ENCODE data around the gene KLHL26.

Gene KLHL26

DNA sequence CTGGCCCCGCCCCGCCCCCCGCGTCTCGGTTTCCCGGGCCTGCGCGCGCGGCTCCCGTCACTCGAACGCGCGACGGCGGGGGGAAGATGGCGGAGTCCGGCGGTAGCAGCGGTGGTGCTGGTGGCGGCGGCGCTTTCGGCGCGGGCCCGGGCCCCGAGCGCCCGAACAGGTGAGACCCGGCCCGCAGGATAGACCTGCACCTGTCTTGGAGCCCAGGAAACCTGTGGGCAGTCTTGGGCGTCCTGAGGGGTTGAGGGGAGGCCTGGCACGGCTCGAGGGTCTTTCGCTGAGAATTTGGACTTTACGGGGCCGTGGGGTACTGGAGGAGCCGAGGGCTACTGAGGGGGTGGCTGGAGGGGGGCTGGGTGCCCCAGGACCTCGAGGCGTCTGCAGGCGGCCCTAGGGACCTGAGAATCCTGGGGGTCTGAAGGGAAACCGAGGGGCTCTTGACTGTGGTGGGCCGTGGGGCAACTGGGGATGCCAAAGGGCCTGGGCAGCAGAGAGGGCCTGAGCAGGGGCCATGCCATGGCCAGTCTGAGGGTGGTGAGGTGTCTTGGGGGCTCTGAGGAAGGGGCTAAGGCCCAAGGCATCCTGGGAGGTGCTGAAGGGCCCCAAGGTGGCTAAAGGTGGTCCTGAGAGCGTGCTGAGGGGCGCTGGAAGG, at the start of gene KLHL26:
Gene KLHL26, plus strand, starts transcription at position 60 of the 661 bp plus-strand sequence. Its CDS starts 27 bp downstream, at position 87.
- TF ChIP-seq, protein P1, sequence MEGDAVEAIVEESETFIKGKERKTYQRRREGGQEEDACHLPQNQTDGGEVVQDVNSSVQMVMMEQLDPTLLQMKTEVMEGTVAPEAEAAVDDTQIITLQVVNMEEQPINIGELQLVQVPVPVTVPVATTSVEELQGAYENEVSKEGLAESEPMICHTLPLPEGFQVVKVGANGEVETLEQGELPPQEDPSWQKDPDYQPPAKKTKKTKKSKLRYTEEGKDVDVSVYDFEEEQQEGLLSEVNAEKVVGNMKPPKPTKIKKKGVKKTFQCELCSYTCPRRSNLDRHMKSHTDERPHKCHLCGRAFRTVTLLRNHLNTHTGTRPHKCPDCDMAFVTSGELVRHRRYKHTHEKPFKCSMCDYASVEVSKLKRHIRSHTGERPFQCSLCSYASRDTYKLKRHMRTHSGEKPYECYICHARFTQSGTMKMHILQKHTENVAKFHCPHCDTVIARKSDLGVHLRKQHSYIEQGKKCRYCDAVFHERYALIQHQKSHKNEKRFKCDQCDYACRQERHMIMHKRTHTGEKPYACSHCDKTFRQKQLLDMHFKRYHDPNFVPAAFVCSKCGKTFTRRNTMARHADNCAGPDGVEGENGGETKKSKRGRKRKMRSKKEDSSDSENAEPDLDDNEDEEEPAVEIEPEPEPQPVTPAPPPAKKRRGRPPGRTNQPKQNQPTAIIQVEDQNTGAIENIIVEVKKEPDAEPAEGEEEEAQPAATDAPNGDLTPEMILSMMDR (IDR thresholded peaks at IDR 0.05; ENCODE audit: low read depth, low read length): no peak
- no peak for DNase-seq (ENCODE audit: extremely low read depth, low read depth)

- DNase-seq (ENCODE audit: extremely low read depth, low read depth): no peak
- TF ChIP-seq, protein P1 (IDR thresholded peaks at IDR 0.05; ENCODE audit: low read depth, low read length): no peak
Observed at GRCh38 chr19:18587561-18587960, 49.3 kb upstream of the KLHL26 start.

DNA sequence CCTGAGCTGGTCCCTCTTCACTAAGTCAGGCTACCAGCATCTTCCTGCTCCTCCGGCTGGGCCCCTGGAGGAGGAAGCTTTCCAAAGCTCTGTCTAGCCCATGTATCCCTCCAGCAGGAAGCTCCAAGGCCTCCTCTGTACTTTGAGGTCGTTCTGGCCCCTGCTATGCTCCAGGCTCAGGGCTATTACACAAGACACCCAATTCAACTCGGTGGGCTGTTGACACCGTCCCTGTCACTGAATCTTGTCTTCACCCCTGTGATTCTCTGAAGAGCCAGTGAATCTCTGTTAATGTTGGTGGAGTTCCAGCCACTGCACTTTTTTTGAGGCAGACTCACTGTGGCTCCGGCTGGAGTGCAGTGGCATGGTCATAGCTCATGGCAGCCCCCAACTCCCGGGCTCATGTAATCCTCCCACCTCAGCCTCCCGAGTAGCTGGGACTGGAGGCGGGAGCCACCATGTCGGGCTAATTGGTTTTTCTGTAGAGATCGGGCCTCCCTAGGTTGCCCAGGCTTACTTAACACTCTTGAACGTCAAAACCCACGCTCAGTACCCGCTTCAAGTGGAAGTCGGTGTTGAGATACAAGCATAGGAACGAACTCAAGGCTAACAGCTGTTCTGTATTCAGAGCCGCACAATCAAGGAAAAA, 48.7 kb upstream of the KLHL26 start:
- DNase-seq (ENCODE audit: extremely low read depth, low read depth): no peak
- TF ChIP-seq, protein P1 (IDR thresholded peaks at IDR 0.05; ENCODE audit: low read depth, low read length): no peak

DNA sequence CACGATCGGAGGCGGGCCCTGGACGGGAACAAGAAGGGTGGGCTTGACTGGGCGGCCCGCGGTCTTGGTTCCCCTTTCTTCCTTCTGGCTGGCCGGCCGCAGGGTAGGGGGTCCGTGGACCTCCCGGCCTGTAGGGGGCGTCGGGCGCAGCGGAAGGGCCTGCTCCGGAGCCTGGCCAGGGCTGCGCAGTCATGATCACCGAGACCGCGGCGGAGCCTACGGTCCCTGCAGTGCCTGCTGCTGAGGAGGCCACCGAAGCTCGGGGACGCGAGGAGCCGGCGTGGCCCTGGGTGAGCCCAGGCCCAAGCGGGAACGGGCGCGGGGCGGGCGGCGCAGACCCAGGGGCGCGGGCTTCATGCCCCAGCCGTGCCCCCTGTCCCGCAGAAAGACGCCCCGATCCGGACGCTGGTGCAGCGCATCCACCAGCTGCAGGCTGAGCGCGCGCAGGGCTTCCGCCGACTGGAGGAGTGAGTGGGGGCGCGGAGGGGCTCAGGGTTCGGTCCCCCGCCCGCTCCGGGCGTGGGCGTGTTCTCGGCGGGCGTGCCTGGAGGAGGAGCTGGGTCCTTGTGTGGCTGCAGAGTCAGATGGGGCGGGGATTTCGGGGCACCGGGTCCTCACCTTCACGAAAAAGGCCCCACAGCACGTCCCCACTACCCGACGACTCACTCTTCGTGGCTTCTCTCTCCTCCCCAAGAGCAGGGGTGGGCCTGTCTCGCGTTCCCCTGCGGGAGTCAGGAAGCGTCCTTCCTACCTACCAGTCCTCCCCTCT, 48.0 kb upstream of the KLHL26 start, which contains the start of gene REX1BD:
Gene REX1BD, plus strand, starts transcription at position 188 of the 769 bp plus-strand sequence. Its CDS starts 4 bp downstream, at position 192.
- TF ChIP-seq, protein P1 (IDR thresholded peaks at IDR 0.05; ENCODE audit: low read depth, low read length): peak; percentile 81
- no peak for DNase-seq (ENCODE audit: extremely low read depth, low read depth)

- TF ChIP-seq, protein P1 (IDR thresholded peaks at IDR 0.05; ENCODE audit: low read depth, low read length): no peak
- no peak for DNase-seq (ENCODE audit: extremely low read depth, low read depth)
Observed at GRCh38 chr19:18589380-18590272, 47.2 kb upstream of the KLHL26 start.

- no peak for DNase-seq (ENCODE audit: extremely low read depth, low read depth)
- TF ChIP-seq, protein P1 (IDR thresholded peaks at IDR 0.05; ENCODE audit: low read depth, low read length): peak; percentile 43
Observed at GRCh38 chr19:18590273-18591272, 46.3 kb upstream of the KLHL26 start.

All from AG09319 (cell line).